HG02884 (cell line): ENCODE measurements around the gene NLK.
"Not testable (repeated sequence)": the region's sequence is repeated elsewhere in the genome, so short reads cannot be mapped to it uniquely, and the experiment has no call there.

Source experiments
- ATAC-seq: cut with Tn5 transposase; IDR thresholded peaks from one replicate; pipeline ENCODE4 v1.9.1; 2021; ENCODE audit warnings: mild to moderate bottlenecking, moderate library complexity; ENCODE audit not compliant: unreplicated experiment

The NLK gene

GRCh38 chr17:28042657-28042720 lies at the start of gene NLK:
TSS of gene NLK (plus strand) at chr17:28042677. CDS start at chr17:28042874, 197 bp downstream.
- no peak for ATAC-seq

- no peak for ATAC-seq
Observed at GRCh38 chr17:27993161-27993695, 49.2 kb upstream of the NLK start.

GRCh38 chr17:27993723-27994310 lies 48.7 kb upstream of the NLK start:
- ATAC-seq = no peak

- ATAC-seq = no peak
Observed at GRCh38 chr17:27994586-27994985, 47.9 kb upstream of the NLK start.

- ATAC-seq = no peak
Observed at GRCh38 chr17:27995554-27995953, 46.9 kb upstream of the NLK start.

GRCh38 chr17:27996202-27997043 lies 46.1 kb upstream of the NLK start:
- ATAC-seq = no peak

- ATAC-seq = no peak
Observed at GRCh38 chr17:27997044-27997401, 45.5 kb upstream of the NLK start.

- ATAC-seq = no peak
Observed at GRCh38 chr17:27997522-27997921, 45.0 kb upstream of the NLK start.

GRCh38 chr17:28001149-28001548 lies 41.3 kb upstream of the NLK start:
- no peak for ATAC-seq

- ATAC-seq = no peak
Observed at GRCh38 chr17:28004344-28004743, 38.1 kb upstream of the NLK start.

- ATAC-seq = not testable (repeated sequence)
Observed at GRCh38 chr17:28007925-28008324, 34.6 kb upstream of the NLK start.

- ATAC-seq = no peak
Observed at GRCh38 chr17:28008513-28008912, 34.0 kb upstream of the NLK start.

GRCh38 chr17:28010406-28010805 lies 32.1 kb upstream of the NLK start:
- no peak for ATAC-seq

- no peak for ATAC-seq
Observed at GRCh38 chr17:28018439-28019070, 23.9 kb upstream of the NLK start.

GRCh38 chr17:28020515-28020914 lies 22.0 kb upstream of the NLK start:
- ATAC-seq = no peak

GRCh38 chr17:28029044-28029443 lies 13.4 kb upstream of the NLK start:
- no peak for ATAC-seq

- ATAC-seq = no peak
Observed at GRCh38 chr17:28030386-28030785, 12.1 kb upstream of the NLK start.

- ATAC-seq = no peak
Observed at GRCh38 chr17:28031174-28031573, 11.3 kb upstream of the NLK start.

GRCh38 chr17:28033972-28034714 lies 8.3 kb upstream of the NLK start:
- no peak for ATAC-seq

- not testable (repeated sequence) for ATAC-seq
Observed at GRCh38 chr17:28035452-28035851, 7.0 kb upstream of the NLK start.

GRCh38 chr17:28035884-28036283 lies 6.6 kb upstream of the NLK start:
- not testable (repeated sequence) for ATAC-seq

GRCh38 chr17:28038802-28039201 lies 3.7 kb upstream of the NLK start:
- no peak for ATAC-seq
